HG02884 (cell line): ENCODE data around the gene WDSUB1.

ENCODE experiments used
- ATAC-seq: cut with Tn5 transposase; IDR thresholded peaks from one replicate; pipeline ENCODE4 v1.9.1; 2021; ENCODE audit warnings: mild to moderate bottlenecking, moderate library complexity; ENCODE audit not compliant: unreplicated experiment

WDSUB1 gene

GRCh38 chr2:159199761-159200465 lies 86.6 kb downstream of the WDSUB1 start:
- no peak for ATAC-seq

GRCh38 chr2:159199236-159199635 lies 87.3 kb downstream of the WDSUB1 start:
- ATAC-seq = no peak

GRCh38 chr2:159196393-159196925 lies 90.0 kb downstream of the WDSUB1 start:
- ATAC-seq = no peak

- no peak for ATAC-seq
Observed at GRCh38 chr2:159195697-159196096, 90.8 kb downstream of the WDSUB1 start.

- no peak for ATAC-seq
Observed at GRCh38 chr2:159194241-159194640, 92.3 kb downstream of the WDSUB1 start.

GRCh38 chr2:159193791-159194190 lies 92.7 kb downstream of the WDSUB1 start:
- ATAC-seq = no peak

- no peak for ATAC-seq
Observed at GRCh38 chr2:159192371-159192918, 94.1 kb downstream of the WDSUB1 start.

- no peak for ATAC-seq
Observed at GRCh38 chr2:159188449-159188848, 98.1 kb downstream of the WDSUB1 start.

- ATAC-seq = no peak
Observed at GRCh38 chr2:159187106-159187505, 99.4 kb downstream of the WDSUB1 start.

- ATAC-seq = no peak
Observed at GRCh38 chr2:159186462-159186861, 100.0 kb downstream of the WDSUB1 start.
